Endometrial microvascular endothelial cells (primary cell): ENCODE results near the gene KRT1. TPM values are rescaled to one million over a fixed set of nuclear protein-coding genes. Genes with fewer than 3 reads are reported as not detected.

ENCODE experiments used
- in situ Hi-C: cut with HindIII; loops from 2 replicates; pipeline ENCODE4 v1.10.0; 2017; ENCODE audit warnings: low sequenced_read_pairs, low pct_unique_long_range_greater_than_20kb; ENCODE audit errors: inconsistent ontology term
- total RNA-seq: library from RNA; depleted of rRNA; stranded (reverse); fragments of >200 nt; gene quantifications from one replicate; pipeline ENCODE4 v1.2.3, GENCODE V29; 2015; ENCODE audit errors: inconsistent ontology term

Gene KRT1
- total RNA-seq, 1 donor from 2014 or later, result not detected

DNA sequence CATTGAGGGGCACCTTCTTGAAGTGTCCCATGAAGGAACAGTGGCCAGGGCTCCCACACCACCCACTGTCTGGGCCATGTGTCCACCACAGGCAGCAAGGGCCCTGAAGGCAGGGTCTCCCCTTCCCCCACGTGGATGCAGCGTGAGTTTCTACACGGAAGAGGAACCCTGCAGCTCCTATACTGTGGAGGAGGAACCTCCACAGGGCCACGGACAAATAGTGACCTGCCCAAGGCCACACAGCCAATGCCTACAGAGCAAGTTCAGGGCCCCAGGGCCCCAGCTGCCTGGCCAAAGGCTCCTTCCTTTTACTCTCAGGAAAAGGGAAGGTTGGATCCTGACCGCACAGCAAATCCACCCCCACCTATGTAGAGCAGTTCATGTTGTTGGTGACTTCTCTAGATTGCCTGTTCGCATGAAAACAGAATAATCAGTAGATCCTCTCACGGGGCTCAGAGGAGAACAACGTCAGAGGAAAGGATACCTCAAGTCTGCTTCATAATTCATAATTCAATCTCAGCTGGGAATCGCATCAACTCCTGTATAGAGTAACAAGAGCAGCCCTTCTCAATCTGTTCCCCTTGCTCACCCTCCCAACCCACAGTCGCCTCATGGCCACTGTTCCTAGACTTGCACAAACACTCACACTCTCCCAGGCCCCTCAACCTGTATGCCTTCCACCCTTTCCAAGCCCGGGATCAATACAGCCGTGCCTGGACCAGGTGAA lies 50.8 kb downstream of the KRT1 start:
- in situ Hi-C loops, result no loop called here

DNA sequence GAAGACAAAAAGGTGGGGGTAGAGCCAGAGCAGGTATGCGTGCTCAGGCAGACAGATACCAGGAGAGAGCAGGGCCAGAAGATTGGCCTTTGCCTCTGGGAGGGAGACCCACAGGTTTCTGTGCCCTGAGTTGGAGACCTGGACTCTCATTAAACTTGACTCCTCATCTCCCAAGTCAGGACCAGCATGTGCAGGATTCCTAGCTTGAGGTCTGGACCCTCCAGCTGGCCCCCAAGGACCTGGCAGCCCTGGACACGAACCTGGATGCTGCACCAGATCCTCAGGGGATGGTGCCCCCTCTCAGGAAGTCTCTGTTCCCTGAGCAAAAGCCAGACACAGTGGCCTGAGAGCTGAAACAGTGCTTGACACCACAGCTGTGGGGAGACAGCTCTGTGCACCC lies 51.4 kb downstream of the KRT1 start:
- in situ Hi-C loops, result no loop called here

GRCh38 chr12:52628111-52628507 lies 52.1 kb downstream of the KRT1 start:
- in situ Hi-C loops, result no loop called here

GRCh38 chr12:52627395-52628110 lies 52.7 kb downstream of the KRT1 start:
- in situ Hi-C loops, result no loop called here

Other genes with a start within 250 kb of the KRT1 start
- not detected for gene KRT75, start 246.0 kb downstream of the KRT1 start, total RNA-seq
- not detected for gene KRT6B, start 228.3 kb downstream of the KRT1 start, total RNA-seq
- gene KRT6C, start 206.6 kb downstream of the KRT1 start, total RNA-seq, result not detected
- not detected for gene KRT6A, start 187.2 kb downstream of the KRT1 start, total RNA-seq
- not detected for gene KRT5, start 160.0 kb downstream of the KRT1 start, total RNA-seq
- gene KRT71, start 127.3 kb downstream of the KRT1 start, total RNA-seq, result not detected
- gene KRT74, start 106.6 kb downstream of the KRT1 start, total RNA-seq, result not detected
- not detected for gene KRT72, start 78.9 kb downstream of the KRT1 start, total RNA-seq
- not detected for gene KRT73, start 61.8 kb downstream of the KRT1 start, total RNA-seq
- not detected for gene KRT2, start 28.2 kb downstream of the KRT1 start, total RNA-seq
- gene KRT77, start 23.1 kb upstream of the KRT1 start, total RNA-seq, result not detected
- not detected for gene KRT76, start 96.9 kb upstream of the KRT1 start, total RNA-seq
- gene KRT3, start 115.7 kb upstream of the KRT1 start, total RNA-seq, result not detected
- gene KRT4, start 133.7 kb upstream of the KRT1 start, total RNA-seq, result not detected
- not detected for gene KRT79, start 153.9 kb upstream of the KRT1 start, total RNA-seq
- not detected for gene KRT78, start 168.6 kb upstream of the KRT1 start, total RNA-seq
- gene KRT8, start 224.7 kb upstream of the KRT1 start, total RNA-seq, result 21.4 TPM